H1 (cell line): ENCODE data around the gene TCF7L1. TPM values are rescaled to one million over a fixed set of nuclear protein-coding genes. Genes with fewer than 3 reads are reported as not detected.

Source experiments
- ASH2L ChIP-seq: fragments of 200-600, 300-600 bp; sonication (generic); IDR thresholded peaks from one replicate; pipeline ENCODE4 v1.7.1; 2017; ENCODE audit warnings: low read length
- BACH1 ChIP-seq: IDR thresholded peaks from 2 replicates; pipeline ENCODE4 v1.6.1; 2012; ENCODE audit warnings: low read length, improper control_type of control experiment
- BRCA1 ChIP-seq: IDR thresholded peaks from 2 replicates; pipeline ENCODE4 v1.6.1; 2012; ENCODE audit warnings: low read depth, low read length, improper control_type of control experiment
- CBX8 ChIP-seq: fragments of 300-800, 300-1000 bp; sonication (generic); IDR thresholded peaks from 2 replicates; pipeline ENCODE4 v1.7.1; 2016; ENCODE audit warnings: low read depth, low read length, borderline replicate concordance
- CHD7 ChIP-seq: fragments of 300-600 bp; sonication (generic); IDR thresholded peaks from 2 replicates; pipeline ENCODE4 v1.7.1; 2012; ENCODE audit warnings: low read length, moderate library complexity, mild to moderate bottlenecking, inconsistent platforms; ENCODE audit not compliant: insufficient replicate concordance
- KDM1A ChIP-seq: fragments of 200-600, 300-600 bp; sonication (generic); IDR thresholded peaks from 2 replicates; pipeline ENCODE4 v1.7.1; 2016; ENCODE audit warnings: mild to moderate bottlenecking, low read length, borderline replicate concordance
- RNF2 ChIP-seq: fragments of 200-900, 300-1000 bp; sonication (generic); IDR thresholded peaks from 2 replicates; pipeline ENCODE4 v1.7.1; 2016; ENCODE audit warnings: borderline replicate concordance, low read depth, mild to moderate bottlenecking, antibody characterized with exemption, low read length; ENCODE audit not compliant: poor library complexity, severe bottlenecking; ENCODE audit errors: missing control alignments
- SIX5 ChIP-seq: IDR thresholded peaks from 2 replicates; pipeline ENCODE4 v1.6.1; 2011; ENCODE audit warnings: mild to moderate bottlenecking, low read depth, low read length
- SP4 ChIP-seq: IDR thresholded peaks from 2 replicates; pipeline ENCODE4 v1.6.1; 2012; ENCODE audit warnings: low read length, inconsistent platforms
- SRF ChIP-seq: IDR thresholded peaks from 2 replicates; pipeline ENCODE4 v1.6.1; 2011; ENCODE audit warnings: mild to moderate bottlenecking, low read depth, low read length, moderate library complexity
- polyA plus RNA-seq, 7 experiments: library from polyadenylated mRNA; depleted of rRNA in 3 of 7; stranded (reverse) in 5 of 7; unstranded in 2 of 7; fragments of >200 nt in 5 of 7; fragments of 200-250 nt in 2 of 7; gene quantifications; 1 replicate in 5 of 7; 2 replicates in 1 of 7; 4 replicates in 1 of 7; pipeline versions ENCODE4 v1.2.1 to v1.2.3, GENCODE V29; 2011 to 2013; ENCODE audit warnings: missing spikeins in 2 of 7, mixed read lengths in 2 of 7
- total RNA-seq: library from RNA; stranded (reverse); fragmentation: NEBNext Ultra II Directional; extraction: Animal tissue kit (Norgen Biotek cat#: 25700); gene quantifications from 2 replicates; pipeline ENCODE4 v1.2.1, GENCODE V29; 2021
- TF ChIP-seq, protein P1 (sequence below): IDR thresholded peaks from 2 replicates; pipeline ENCODE4 v1.6.1; 2011; ENCODE audit warnings: low read length, improper control_type of control experiment

The TCF7L1 gene
- total and polyA plus RNA-seq, 2 of the 8 experiments (the other 6 are each of a cell fraction or from before 2014, with no cell fraction given), result 27.5 to 108 TPM

- TF ChIP-seq CHD7, result peak; percentile 23
- TF ChIP-seq KDM1A, result no peak
- no peak for TF ChIP-seq BACH1
- TF ChIP-seq RNF2, result no peak
- no peak for TF ChIP-seq SIX5
- TF ChIP-seq ASH2L, result no peak
- no peak for TF ChIP-seq CBX8
- TF ChIP-seq, protein P1, sequence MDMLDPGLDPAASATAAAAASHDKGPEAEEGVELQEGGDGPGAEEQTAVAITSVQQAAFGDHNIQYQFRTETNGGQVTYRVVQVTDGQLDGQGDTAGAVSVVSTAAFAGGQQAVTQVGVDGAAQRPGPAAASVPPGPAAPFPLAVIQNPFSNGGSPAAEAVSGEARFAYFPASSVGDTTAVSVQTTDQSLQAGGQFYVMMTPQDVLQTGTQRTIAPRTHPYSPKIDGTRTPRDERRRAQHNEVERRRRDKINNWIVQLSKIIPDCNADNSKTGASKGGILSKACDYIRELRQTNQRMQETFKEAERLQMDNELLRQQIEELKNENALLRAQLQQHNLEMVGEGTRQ, result no peak
- TF ChIP-seq SRF, result no peak
- no peak for TF ChIP-seq SP4
- no peak for TF ChIP-seq BRCA1
Measured at GRCh38 chr2:85119900-85120299, 13.3 kb upstream of the TCF7L1 start (continued).
